Mammary epithelial cell (primary cell): Measurements from ENCODE around the gene TLCD3A.

Experiments
- CTCF ChIP-seq, 2 donors: IDR thresholded peaks in 1 of 2; conservative IDR thresholded peaks in 1 of 2; 2 replicates each; pipeline ENCODE4 v1.5.1; 2011 to 2012; ENCODE audit warnings: inconsistent platforms in 2 of 2, low read length in 2 of 2, mild to moderate bottlenecking in 2 of 2, control low read depth in 1 of 2, low read depth in 1 of 2; ENCODE audit not compliant: insufficient read depth in 1 of 2; ENCODE audit errors: extremely low read depth in 1 of 2
- EZH2 ChIP-seq: IDR thresholded peaks from 2 replicates; pipeline ENCODE4 v1.6.1; 2012; ENCODE audit warnings: low read length, inconsistent platforms, borderline replicate concordance

DNA sequence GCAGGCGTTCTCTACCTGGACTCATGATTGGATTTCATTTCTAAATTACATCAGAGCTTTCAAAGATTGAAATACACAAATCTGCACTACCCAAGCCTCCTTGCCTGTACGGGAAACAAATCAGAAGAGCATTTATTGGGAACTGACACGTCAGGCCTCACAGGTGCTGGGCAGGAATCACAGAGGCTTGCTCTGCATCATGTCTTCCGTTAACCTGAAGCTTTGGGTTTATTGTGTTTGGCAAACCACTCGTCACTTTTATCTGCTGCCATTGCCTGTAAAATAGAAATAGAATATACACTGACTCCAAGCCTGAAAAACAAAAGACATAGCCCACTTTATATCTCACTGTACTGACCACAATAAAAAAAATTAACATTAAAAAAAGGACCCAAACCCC lies 27.6 kb downstream of the TLCD3A start:
- TF ChIP-seq CTCF (conservative IDR thresholded peaks at IDR 0.05 in 1 of 2, IDR thresholded peaks at IDR 0.05 in 1 of 2; ENCODE audit: extremely low read depth in 1 of 2, insufficient read depth in 1 of 2, low read depth in 1 of 2, low read length in 2 of 2), result no peak
- no peak for TF ChIP-seq EZH2
